ENCODE data around the gene DPP7.

DNA sequence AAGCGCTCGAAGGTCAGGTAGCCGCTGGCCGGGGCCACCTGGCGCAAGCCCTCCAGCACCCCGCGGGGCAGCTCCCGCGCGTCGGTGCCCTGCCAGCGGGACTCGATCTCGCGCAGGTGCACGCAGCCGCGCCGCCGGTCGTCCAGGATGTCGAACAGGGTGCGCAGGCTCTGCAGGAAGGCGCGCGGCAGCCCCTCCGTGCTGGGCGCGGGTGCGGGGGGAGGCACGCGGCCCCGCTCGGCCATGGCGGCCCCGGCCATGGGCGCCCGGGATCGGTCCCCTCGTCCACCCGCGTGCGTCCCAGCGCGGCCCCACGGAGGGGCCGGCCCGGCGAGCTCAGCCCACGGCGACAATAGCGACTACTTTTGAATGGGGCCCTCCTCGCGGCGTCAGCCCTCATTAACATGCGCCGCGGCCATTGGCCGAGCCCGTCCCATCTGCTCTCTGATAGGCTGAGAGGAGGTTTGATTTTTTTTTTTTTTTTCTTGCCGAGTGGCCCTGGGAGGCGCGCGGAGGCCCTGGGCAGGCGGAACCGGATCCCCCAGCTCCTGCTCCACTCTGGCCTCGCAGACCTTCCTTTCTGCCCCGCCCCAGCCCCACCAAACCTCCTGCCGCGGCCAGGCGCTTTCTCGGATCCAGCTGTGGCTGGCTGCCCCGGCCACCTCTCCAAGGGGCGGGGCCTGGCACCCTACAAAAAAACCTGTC, 44.2 kb downstream of the DPP7 start, which contains the start of gene SAPCD2:
- TF ChIP-seq, protein P1, sequence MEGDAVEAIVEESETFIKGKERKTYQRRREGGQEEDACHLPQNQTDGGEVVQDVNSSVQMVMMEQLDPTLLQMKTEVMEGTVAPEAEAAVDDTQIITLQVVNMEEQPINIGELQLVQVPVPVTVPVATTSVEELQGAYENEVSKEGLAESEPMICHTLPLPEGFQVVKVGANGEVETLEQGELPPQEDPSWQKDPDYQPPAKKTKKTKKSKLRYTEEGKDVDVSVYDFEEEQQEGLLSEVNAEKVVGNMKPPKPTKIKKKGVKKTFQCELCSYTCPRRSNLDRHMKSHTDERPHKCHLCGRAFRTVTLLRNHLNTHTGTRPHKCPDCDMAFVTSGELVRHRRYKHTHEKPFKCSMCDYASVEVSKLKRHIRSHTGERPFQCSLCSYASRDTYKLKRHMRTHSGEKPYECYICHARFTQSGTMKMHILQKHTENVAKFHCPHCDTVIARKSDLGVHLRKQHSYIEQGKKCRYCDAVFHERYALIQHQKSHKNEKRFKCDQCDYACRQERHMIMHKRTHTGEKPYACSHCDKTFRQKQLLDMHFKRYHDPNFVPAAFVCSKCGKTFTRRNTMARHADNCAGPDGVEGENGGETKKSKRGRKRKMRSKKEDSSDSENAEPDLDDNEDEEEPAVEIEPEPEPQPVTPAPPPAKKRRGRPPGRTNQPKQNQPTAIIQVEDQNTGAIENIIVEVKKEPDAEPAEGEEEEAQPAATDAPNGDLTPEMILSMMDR (IDR thresholded peaks at IDR 0.05) = no peak
- TF ChIP-seq POLR2AphosphoS5 (IDR thresholded peaks at IDR 0.05) (no peak), POLR2A (IDR thresholded peaks at IDR 0.05) (no peak), EP300 (IDR thresholded peaks at IDR 0.05) (no peak)

Measured in suprapubic skin (tissue), 4 donors.